MCF 10A (cell line): Measurements from ENCODE around the gene RNF115. TPM values are rescaled to one million over a fixed set of nuclear protein-coding genes. Genes with fewer than 3 reads are reported as not detected.

Experiments
- BruUV-seq: library from RNA; stranded (reverse); fragments of 400-500 nt; replicated peaks from 2 replicates; lab custom pipeline; 2021; lab: Mats Ljungman, UMichigan
- CTCF ChIA-PET: fragments of 300-600 bp; sonication (Branson Sonifier 250); formaldehyde crosslinking; extraction: SDS; loops from one replicate; lab custom pipeline; 2021; ENCODE audit warnings: antibody characterized with exemption, inconsistent platforms; lab: Yijun Ruan, JAX
- POLR2A ChIA-PET: fragments of 300-600, 350-650 bp; sonication (Branson Sonifier 250); formaldehyde crosslinking; extraction: SDS; loops from one replicate; lab custom pipeline; 2020; ENCODE audit warnings: antibody characterized with exemption, inconsistent platforms; lab: Yijun Ruan, JAX
- DNase-seq: peaks from one replicate; pipeline ENCODE4 v3.0.0-alpha.2; 2018; ENCODE audit not compliant: unreplicated experiment
- H3K27ac Mint-ChIP-seq: one replicate; pipeline ENCODE4 v1.8.0; 2022; ENCODE audit warnings: mild to moderate bottlenecking, low read depth, mixed read lengths; ENCODE audit not compliant: unreplicated experiment
- H3K27me3 Mint-ChIP-seq: one replicate; pipeline ENCODE4 v1.8.0; 2022; ENCODE audit warnings: mixed read lengths; ENCODE audit not compliant: insufficient read depth, unreplicated experiment
- H3K36me3 Mint-ChIP-seq: one replicate; pipeline ENCODE4 v1.8.0; 2022; ENCODE audit warnings: mild to moderate bottlenecking, moderate library complexity, mixed read lengths; ENCODE audit not compliant: insufficient read depth, unreplicated experiment
- H3K4me1 Mint-ChIP-seq: one replicate; pipeline ENCODE4 v1.8.0; 2022; ENCODE audit warnings: mixed read lengths; ENCODE audit not compliant: insufficient read depth, unreplicated experiment
- H3K4me3 Mint-ChIP-seq: one replicate; pipeline ENCODE4 v1.8.0; 2022; ENCODE audit warnings: mild to moderate bottlenecking, moderate library complexity, mixed read lengths; ENCODE audit not compliant: unreplicated experiment
- H3K9me3 Mint-ChIP-seq: one replicate; pipeline ENCODE4 v1.8.0; 2022; ENCODE audit warnings: mixed read lengths; ENCODE audit not compliant: unreplicated experiment
- intact Hi-C: fragments of 100-400 bp; cut with micrococcal nuclease; formaldehyde crosslinking; loops from 2 replicates; pipeline ENCODE4 v1.14.1; 2022
- total RNA-seq: library from RNA; stranded (reverse); gene quantifications from 2 replicates; pipeline ENCODE4 v1.2.3, GENCODE V29; 2022
- TF ChIP-seq, protein P1 (sequence below): fragments of 200-600 bp; IDR thresholded peaks from one replicate; pipeline ENCODE4 v1.8.0; 2022; ENCODE audit warnings: antibody characterized with exemption, mild to moderate bottlenecking; ENCODE audit not compliant: unreplicated experiment

The RNF115 gene
- total RNA-seq, 1 experiment from 2014 or later, result 19.5 TPM

DNA sequence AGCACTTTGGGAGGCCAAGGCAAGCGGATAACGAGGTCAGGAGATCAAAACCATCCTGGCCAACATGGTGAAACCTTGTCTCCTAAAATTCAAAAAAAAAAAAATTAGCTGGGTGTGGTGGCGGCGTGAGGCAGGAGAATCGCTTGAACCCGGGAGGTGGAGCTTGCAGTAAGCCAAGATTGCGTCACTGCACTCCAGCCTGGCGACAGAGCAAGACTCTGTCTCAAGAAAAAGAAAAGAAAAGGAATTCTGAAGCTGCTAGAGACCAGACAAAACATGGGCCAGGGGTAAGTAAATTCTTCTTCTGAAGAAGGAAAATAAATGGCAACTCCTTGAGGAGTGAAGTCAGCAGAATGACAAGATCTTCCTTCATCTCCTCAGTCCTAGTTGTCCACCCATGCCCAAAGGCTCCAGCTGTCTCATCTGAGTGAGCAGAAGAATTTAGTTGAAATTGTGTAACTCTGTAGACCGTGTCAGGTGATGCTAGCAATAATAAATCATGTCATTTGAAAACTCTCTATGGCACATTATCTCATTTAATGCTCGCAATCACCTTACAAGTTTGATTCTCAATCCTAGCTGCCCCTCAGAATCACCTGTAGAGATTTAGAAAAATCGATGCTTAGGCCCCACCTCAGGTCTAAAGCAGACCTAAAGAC, 131.0 kb downstream of the RNF115 start:
- Mint-ChIP-seq H3K27me3 (no peaks in the 10 kb centered on the region), H3K9me3 (no peaks in the 10 kb centered on the region), H3K36me3 (no peaks in the 10 kb centered on the region), H3K4me1 (peaks cover 21% of the 10 kb centered on the region), H3K27ac (no peak overlapping the region), H3K4me3 (no peak overlapping the region)
- ChIA-PET POLR2A (interaction anchor here (1.3 to 3.3 kb wide), 2 partner anchors 10 to 13 kb away, joined by 3 to 11 read pairs; partner anchors contain the start of gene PDZK1), CTCF (interaction anchor here (0.6 to 1.1 kb wide), 2 partner anchors 12 to 28 kb away, joined by 3 to 6 read pairs; no protein-coding TSS in a partner anchor)
- DNase-seq, result peak; percentile 25
- TF ChIP-seq, protein P1, sequence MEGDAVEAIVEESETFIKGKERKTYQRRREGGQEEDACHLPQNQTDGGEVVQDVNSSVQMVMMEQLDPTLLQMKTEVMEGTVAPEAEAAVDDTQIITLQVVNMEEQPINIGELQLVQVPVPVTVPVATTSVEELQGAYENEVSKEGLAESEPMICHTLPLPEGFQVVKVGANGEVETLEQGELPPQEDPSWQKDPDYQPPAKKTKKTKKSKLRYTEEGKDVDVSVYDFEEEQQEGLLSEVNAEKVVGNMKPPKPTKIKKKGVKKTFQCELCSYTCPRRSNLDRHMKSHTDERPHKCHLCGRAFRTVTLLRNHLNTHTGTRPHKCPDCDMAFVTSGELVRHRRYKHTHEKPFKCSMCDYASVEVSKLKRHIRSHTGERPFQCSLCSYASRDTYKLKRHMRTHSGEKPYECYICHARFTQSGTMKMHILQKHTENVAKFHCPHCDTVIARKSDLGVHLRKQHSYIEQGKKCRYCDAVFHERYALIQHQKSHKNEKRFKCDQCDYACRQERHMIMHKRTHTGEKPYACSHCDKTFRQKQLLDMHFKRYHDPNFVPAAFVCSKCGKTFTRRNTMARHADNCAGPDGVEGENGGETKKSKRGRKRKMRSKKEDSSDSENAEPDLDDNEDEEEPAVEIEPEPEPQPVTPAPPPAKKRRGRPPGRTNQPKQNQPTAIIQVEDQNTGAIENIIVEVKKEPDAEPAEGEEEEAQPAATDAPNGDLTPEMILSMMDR, result no peak
- intact Hi-C loops, result no loop called here
- BruUV-seq, result no TSS peak

DNA sequence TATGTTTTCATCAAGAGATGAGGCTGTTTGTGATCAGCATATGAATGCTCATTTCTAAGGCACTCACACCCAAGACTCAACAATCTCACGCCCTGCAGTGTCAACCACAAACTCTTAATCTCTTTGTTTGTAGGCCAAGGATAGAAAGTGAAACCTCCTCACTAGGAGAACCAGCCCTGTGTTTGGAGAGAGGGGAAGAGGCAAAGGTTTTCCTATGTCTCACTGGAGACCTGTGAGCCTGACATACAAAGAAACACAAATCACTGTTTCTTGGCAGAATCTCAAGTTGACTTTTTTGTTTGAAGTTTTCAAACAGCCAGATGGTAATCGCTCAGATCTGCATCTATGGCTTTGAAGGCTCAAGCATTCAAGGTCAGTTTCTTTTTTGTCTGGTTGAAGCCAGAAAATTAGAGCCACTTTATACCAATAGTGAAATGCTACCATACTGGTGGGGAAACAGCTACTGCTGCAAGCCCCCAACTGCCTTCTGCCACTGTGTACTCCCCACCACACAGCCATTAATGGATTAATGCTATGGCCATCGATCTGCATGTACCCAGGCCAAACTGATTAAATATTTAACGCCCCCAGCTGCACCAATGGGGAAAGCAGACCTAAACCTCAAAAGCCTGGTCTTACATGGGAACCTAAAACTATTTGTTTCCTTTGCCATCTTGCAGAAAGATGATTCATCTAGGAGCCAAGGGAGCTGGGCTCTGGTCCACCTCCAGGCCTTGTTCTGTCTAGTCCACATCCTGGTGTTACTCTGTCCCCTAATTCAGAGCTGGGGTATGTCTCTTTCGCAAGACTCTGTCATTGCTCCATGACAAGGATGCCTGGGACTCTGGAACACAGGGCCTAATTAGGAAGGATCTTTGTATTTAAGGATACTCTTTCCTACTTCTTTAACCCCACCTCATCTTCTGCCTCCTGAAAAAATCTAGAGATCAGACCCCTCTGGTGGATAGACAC, 133.0 kb downstream of the RNF115 start:
- POLR2A ChIA-PET, result interaction anchor here (0.6 to 3.3 kb wide), 3 partner anchors 8 to 94 kb away, joined by 3 to 11 read pairs (median 6); partner anchors contain the start of gene PDZK1
- intact Hi-C loops, result no loop called here
- Mint-ChIP-seq H3K36me3 (peaks cover 6% of the 10 kb centered on the region), H3K4me3 (no peak overlapping the region), H3K27me3 (no peaks in the 10 kb centered on the region), H3K27ac (peak overlapping the region; percentile 44), H3K9me3 (no peaks in the 10 kb centered on the region), H3K4me1 (peaks cover 21% of the 10 kb centered on the region)
- CTCF ChIA-PET, result interaction anchor here (0.6 to 1.2 kb wide), 4 partner anchors 13 to 347 kb away, joined by 3 to 5 read pairs (median 4); no protein-coding TSS in a partner anchor
- BruUV-seq, result no TSS peak
- DNase-seq, result peak; percentile 84
- TF ChIP-seq, protein P1, result no peak

DNA sequence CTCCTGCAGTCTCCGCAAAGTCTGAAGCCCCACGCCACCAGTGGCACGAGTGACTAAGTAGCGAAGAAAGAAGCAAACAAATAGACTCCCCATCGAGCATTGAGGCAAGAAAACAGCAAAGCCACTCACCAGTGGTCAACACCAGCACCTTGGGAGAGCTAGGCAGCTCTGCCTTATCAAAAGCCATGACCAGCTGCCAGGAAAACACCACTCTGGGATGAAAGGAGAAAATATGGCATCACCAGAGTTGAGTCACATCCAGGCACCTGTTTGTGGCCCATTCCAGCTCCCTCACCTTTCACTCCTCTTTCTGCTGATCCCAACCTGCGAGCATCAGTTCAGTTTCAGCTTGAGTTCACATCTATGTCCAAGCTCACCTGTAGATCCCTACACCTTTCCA, 134.0 kb downstream of the RNF115 start:
- TF ChIP-seq, protein P1, result no peak
- no peak for DNase-seq
- peaks cover 21% of the 10 kb centered on the region for H3K4me1 Mint-ChIP-seq
- no TSS peak for BruUV-seq
- ChIA-PET CTCF (interaction anchor here (0.5 to 1.0 kb wide), 3 partner anchors 202 to 348 kb away, joined by 3 read pairs; no protein-coding TSS in a partner anchor), POLR2A (interaction anchor here (1.1 to 2.1 kb wide), 2 partner anchors 9 to 169 kb away, joined by 3 to 6 read pairs; partner anchors contain the start of gene PIAS3)
- intact Hi-C loops, result no loop called here
- H3K4me3 Mint-ChIP-seq, result no peak overlapping the region
- no peaks in the 10 kb centered on the region for H3K9me3 Mint-ChIP-seq
- peaks cover 6% of the 10 kb centered on the region for H3K36me3 Mint-ChIP-seq
- H3K27me3 Mint-ChIP-seq, result no peaks in the 10 kb centered on the region
- H3K27ac Mint-ChIP-seq, result peak overlapping the region; percentile 44
